WERI-Rb-1 (cell line): ENCODE data around the gene KLHL11.
"Not testable (repeated sequence)": the region's sequence is repeated elsewhere in the genome, so short reads cannot be mapped to it uniquely, and the experiment has no call there.

Experiments
- DNase-seq: peaks from one replicate; pipeline ENCODE4 v3.0.0-alpha.2; 2020
- H3K27ac ChIP-seq: fragments of 250-450 bp; sonication (Bioruptor Pico); 2 replicates; pipeline ENCODE4 v1.5.1; 2020; ENCODE audit warnings: mild to moderate bottlenecking, moderate library complexity
- H3K27me3 ChIP-seq: fragments of 250-450 bp; sonication (Bioruptor Pico); 2 replicates; pipeline ENCODE4 v1.5.1; 2021; ENCODE audit warnings: mild to moderate bottlenecking, low read depth, moderate library complexity; ENCODE audit not compliant: insufficient read depth, severe bottlenecking
- H3K36me3 ChIP-seq: fragments of 250-450 bp; sonication (Bioruptor Pico); 2 replicates; pipeline ENCODE4 v1.5.1; 2020; ENCODE audit warnings: mild to moderate bottlenecking, moderate library complexity
- H3K4me3 ChIP-seq: 2 replicates; pipeline ENCODE4 v1.5.1; 2011; ENCODE audit warnings: low read depth, mild to moderate bottlenecking, control low read depth, low read length
- H3K9me3 ChIP-seq: fragments of 250-450 bp; sonication (Bioruptor Pico); 2 replicates; pipeline ENCODE4 v1.5.1; 2021; ENCODE audit warnings: mild to moderate bottlenecking, moderate library complexity; ENCODE audit not compliant: severe bottlenecking
- TF ChIP-seq, protein P1 (sequence below): IDR thresholded peaks from 2 replicates; pipeline ENCODE4 v1.5.1; 2011; ENCODE audit warnings: low read depth, mild to moderate bottlenecking, control low read depth, inconsistent platforms, low read length

KLHL11 gene

DNA sequence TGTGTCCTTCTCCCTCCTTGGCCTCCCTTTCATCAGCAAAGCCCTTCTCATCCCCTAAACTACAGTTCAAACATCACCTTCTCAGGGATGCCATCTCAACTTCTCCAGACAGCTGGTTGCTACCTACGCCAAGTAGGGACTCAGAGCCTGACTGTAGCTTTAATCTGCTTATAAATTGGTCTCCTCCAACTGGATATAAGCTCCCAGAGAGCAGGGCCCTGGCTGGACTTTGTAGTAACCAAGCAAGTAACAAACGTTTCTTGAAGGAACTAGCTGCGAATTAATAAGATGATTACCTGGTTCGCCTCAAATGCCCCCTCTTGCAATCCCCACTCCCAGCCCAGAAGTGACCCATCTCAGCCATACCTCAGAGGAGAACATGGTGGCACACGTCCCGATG lies 17.5 kb upstream of the KLHL11 start:
- Histone ChIP-seq H3K4me3 (no peak overlapping the region), H3K36me3 (peaks cover 95% of the 10 kb centered on the region), H3K27me3 (no peaks in the 10 kb centered on the region), H3K9me3 (no peaks in the 10 kb centered on the region), H3K27ac (peak overlapping the region; percentile 92)
- peak; percentile 96 for DNase-seq
- TF ChIP-seq, protein P1, sequence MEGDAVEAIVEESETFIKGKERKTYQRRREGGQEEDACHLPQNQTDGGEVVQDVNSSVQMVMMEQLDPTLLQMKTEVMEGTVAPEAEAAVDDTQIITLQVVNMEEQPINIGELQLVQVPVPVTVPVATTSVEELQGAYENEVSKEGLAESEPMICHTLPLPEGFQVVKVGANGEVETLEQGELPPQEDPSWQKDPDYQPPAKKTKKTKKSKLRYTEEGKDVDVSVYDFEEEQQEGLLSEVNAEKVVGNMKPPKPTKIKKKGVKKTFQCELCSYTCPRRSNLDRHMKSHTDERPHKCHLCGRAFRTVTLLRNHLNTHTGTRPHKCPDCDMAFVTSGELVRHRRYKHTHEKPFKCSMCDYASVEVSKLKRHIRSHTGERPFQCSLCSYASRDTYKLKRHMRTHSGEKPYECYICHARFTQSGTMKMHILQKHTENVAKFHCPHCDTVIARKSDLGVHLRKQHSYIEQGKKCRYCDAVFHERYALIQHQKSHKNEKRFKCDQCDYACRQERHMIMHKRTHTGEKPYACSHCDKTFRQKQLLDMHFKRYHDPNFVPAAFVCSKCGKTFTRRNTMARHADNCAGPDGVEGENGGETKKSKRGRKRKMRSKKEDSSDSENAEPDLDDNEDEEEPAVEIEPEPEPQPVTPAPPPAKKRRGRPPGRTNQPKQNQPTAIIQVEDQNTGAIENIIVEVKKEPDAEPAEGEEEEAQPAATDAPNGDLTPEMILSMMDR = no peak

DNA sequence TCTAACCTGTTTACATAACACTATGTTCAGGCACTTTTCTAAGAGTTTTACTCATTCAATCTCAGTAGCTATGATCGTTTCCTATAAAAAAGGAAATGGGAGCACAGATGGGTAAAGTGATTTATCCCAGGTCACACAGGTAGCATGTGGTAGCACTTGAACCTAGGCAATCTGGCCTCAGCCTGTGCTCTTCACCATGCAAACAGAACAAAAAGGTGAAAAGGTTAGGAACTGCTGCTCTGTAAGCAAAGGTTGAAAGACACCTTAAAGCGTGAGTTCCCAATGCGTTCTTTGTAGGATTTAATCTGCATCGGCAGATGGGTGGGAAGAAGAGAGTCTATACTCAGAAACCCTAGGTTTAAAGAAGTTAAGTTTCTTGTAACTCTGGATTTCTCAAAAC lies 14.9 kb upstream of the KLHL11 start:
- peaks cover 92% of the 10 kb centered on the region for H3K36me3 ChIP-seq
- no peak for DNase-seq
- no peak overlapping the region for H3K4me3 ChIP-seq
- no peaks in the 10 kb centered on the region for H3K27me3 ChIP-seq
- TF ChIP-seq, protein P1 = no peak
- H3K27ac ChIP-seq = peak overlapping the region; percentile 92
- no peaks in the 10 kb centered on the region for H3K9me3 ChIP-seq

DNA sequence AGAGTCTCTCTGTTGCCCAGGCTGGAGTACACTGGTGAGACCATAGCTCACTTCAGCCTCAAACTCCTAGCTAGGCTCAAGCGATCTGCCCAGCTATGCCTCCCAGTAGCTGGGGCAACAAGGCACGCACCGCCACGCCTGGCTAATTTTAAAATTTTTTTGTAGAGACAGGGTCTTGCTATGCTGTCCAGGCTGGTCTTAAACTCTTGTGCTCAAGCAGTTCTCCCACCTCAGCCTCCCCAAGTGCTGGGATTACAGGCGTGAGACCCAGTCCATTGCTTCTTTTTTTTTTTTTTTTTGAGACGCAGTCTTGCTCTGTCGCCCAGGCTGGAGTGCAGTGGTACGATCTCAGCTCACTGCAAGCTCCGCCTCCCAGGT lies 9.1 kb upstream of the KLHL11 start:
- DNase-seq, H3K27me3 ChIP-seq, H3K27ac ChIP-seq, H3K4me3 ChIP-seq, H3K9me3 ChIP-seq: not testable (repeated sequence)
- peaks cover 97% of the 10 kb centered on the region for H3K36me3 ChIP-seq

DNA sequence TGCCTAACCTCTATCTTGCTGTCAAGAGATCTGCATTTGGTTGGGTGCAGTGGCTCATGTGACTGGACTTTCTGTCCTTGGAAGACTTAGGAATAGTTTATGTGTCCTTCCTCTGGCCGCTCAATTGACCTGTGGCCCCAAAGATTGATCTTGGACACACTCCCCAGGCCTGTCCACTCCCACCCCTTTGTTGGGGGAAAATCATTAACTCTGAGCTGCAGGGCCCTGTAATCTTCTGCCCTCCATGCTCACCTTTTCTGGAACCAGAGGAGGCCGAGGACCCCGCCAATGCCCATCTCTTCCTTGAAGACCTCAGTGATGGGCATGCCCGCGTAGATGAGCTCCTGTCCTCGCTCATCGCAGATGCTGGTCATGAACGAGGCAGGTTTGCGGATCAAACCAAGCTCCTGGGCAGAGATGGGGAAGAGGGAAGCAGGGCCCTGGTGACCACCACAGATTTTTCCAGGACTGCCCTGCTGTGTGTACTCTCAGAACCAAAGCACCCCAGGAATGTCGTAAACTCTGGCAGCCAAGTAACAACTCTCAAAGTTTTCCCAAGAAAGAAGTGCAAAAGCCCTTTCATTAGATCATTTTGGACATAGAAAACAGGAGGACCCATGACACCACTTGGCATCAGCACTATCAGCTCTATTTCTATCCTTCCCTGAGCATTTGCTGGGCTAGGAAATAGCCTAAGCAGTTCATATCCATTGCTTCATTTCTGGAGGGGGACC lies 8.5 kb upstream of the KLHL11 start:
- no peak for DNase-seq
- TF ChIP-seq, protein P1 = no peak
- Histone ChIP-seq H3K4me3 (no peak overlapping the region), H3K27me3 (no peaks in the 10 kb centered on the region), H3K27ac (no peak overlapping the region), H3K9me3 (no peaks in the 10 kb centered on the region), H3K36me3 (peaks cover 97% of the 10 kb centered on the region)

DNA sequence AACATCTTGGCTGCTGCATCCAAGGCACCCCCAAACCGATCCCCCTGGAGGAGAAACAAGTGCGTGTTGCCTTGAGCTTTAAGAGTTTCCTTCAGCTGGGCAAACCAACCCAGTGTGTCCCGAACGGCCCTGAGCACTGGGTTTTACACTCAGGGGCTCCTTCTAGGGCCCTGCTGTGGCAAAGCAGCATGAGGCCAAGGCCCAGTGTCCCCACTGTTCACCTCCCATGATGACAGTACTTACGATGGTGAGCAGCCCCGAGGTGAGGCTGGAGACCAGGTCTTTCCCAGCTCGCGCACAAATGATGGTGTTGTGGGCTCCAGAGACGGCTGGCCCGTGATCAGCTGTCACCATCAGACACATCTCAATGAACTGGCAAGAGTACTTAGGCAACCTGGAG lies 6.6 kb upstream of the KLHL11 start:
- TF ChIP-seq, protein P1 = no peak
- no peak for DNase-seq
- no peaks in the 10 kb centered on the region for H3K9me3 ChIP-seq
- H3K27me3 ChIP-seq = no peaks in the 10 kb centered on the region
- no peak overlapping the region for H3K4me3 ChIP-seq
- H3K36me3 ChIP-seq = peaks cover 94% of the 10 kb centered on the region
- no peak overlapping the region for H3K27ac ChIP-seq

DNA sequence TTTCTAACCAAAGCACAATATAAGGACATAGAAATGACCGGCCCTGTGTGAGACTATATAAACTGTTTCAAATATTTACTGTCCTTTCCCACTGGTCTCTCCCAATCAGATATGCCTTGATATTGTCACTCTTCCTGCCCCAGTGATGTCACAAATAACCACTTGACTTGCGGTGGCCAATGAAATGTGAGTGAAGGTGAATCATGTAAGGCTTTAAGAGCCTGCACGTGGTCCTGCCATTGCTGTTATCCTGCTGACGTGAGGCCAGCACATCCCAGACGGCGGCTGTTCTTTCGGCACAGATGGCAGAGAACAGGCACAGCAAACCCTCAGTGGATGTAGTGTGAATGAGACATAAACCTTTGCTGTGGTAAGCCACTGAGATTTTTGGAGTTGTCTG lies 5.4 kb upstream of the KLHL11 start:
- H3K9me3 ChIP-seq = no peaks in the 10 kb centered on the region
- H3K4me3 ChIP-seq = no peak overlapping the region
- DNase-seq = no peak
- H3K36me3 ChIP-seq = peaks cover 93% of the 10 kb centered on the region
- TF ChIP-seq, protein P1 = no peak
- H3K27me3 ChIP-seq = no peaks in the 10 kb centered on the region
- H3K27ac ChIP-seq = no peak overlapping the region
